ENCODE measurements around the gene PCNX2. TPM values are rescaled to one million over a fixed set of nuclear protein-coding genes. Genes with fewer than 3 reads are reported as not detected.
A peak's percentile ranks its signal among the peaks of the same experiment; 100 is the strongest.

Gene PCNX2
- total and polyA plus RNA-seq, 2 experiments from 2014 or later: 42.9 to 88.3 TPM

- no peak overlapping the region for H3K4me3 Mint-ChIP-seq
- ATAC-seq (no peak), DNase-seq (ENCODE audit: low spot score) (no peak)
- H3K36me3 ChIP-seq (ENCODE audit: insufficient read depth): peaks cover 55% of the 10 kb centered on the region
- no peak overlapping the region for H3K4me2 ChIP-seq
- H3K27me3 Mint-ChIP-seq (ENCODE audit: insufficient read depth, low read depth, poor library complexity): no peaks in the 10 kb centered on the region
- no peaks in the 10 kb centered on the region for H3K27me3 ChIP-seq (ENCODE audit: insufficient read depth)
- no peak overlapping the region for H3K27ac ChIP-seq (ENCODE audit: low read depth)
- H3F3A ChIP-seq (replicated peaks; ENCODE audit: low read depth): no peaks in the 10 kb centered on the region
- no peaks in the 10 kb centered on the region for H3K79me2 ChIP-seq (replicated peaks; ENCODE audit: insufficient read depth)
- H3K36me3 Mint-ChIP-seq (ENCODE audit: low read depth): peaks cover 93% of the 10 kb centered on the region
- no peak overlapping the region for H2AFZ ChIP-seq
- H3K4me3 ChIP-seq: no peak overlapping the region
- H3K9me3 Mint-ChIP-seq: peaks cover 15% of the 10 kb centered on the region; the same call in 2 of the 3 replicates
- H3K4me1 ChIP-seq (ENCODE audit: insufficient read depth): no peaks in the 10 kb centered on the region
- H3K27ac Mint-ChIP-seq: peak overlapping the region; percentile 86
- H3K9me2 ChIP-seq (ENCODE audit: insufficient read depth): no peaks in the 10 kb centered on the region
- no peak for TF ChIP-seq ZNF462 (CRISPR knock-in tag; IDR thresholded peaks at IDR 0.05)
- no peak for TF ChIP-seq ETS1 (IDR thresholded peaks at IDR 0.05)
- TF ChIP-seq STAT1 (IDR thresholded peaks at IDR 0.05; ENCODE audit: unreplicated experiment): no peak
- no peak for TF ChIP-seq JUNB (IDR thresholded peaks at IDR 0.05; ENCODE audit: unreplicated experiment)
- TF ChIP-seq EZH2 (IDR thresholded peaks at IDR 0.05; ENCODE audit: low read depth, unreplicated experiment): no peak
- TF ChIP-seq REST (IDR thresholded peaks at IDR 0.05; ENCODE audit: unreplicated experiment): no peak
- no peak for TF ChIP-seq POLR2AphosphoS5 (IDR thresholded peaks at IDR 0.05; ENCODE audit: low read depth)
- TF ChIP-seq CTCF (conservative IDR thresholded peaks at IDR 0.05; ENCODE audit: low read depth in 2 of 2): no peak
- TF ChIP-seq CREB1 (CRISPR knock-in tag; IDR thresholded peaks at IDR 0.05; ENCODE audit: low read depth): no peak
- no peak for TF ChIP-seq NANOG (IDR thresholded peaks at IDR 0.05; ENCODE audit: borderline replicate concordance)
- no peak for TF ChIP-seq EZH2phosphoT487 (IDR thresholded peaks at IDR 0.05; ENCODE audit: unreplicated experiment)
- no peaks in the 10 kb centered on the region for H4K20me1 ChIP-seq (replicated peaks; ENCODE audit: insufficient read depth)
- H3K4me1 Mint-ChIP-seq: no peaks in the 10 kb centered on the region
Observed at GRCh38 chr1:233197940-233198339, 97.6 kb downstream of the PCNX2 start.
